Measurements from ENCODE around the gene STRIP2.

STRIP2 gene, protein sequence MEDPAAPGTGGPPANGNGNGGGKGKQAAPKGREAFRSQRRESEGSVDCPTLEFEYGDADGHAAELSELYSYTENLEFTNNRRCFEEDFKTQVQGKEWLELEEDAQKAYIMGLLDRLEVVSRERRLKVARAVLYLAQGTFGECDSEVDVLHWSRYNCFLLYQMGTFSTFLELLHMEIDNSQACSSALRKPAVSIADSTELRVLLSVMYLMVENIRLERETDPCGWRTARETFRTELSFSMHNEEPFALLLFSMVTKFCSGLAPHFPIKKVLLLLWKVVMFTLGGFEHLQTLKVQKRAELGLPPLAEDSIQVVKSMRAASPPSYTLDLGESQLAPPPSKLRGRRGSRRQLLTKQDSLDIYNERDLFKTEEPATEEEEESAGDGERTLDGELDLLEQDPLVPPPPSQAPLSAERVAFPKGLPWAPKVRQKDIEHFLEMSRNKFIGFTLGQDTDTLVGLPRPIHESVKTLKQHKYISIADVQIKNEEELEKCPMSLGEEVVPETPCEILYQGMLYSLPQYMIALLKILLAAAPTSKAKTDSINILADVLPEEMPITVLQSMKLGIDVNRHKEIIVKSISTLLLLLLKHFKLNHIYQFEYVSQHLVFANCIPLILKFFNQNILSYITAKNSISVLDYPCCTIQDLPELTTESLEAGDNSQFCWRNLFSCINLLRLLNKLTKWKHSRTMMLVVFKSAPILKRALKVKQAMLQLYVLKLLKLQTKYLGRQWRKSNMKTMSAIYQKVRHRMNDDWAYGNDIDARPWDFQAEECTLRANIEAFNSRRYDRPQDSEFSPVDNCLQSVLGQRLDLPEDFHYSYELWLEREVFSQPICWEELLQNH

DNA sequence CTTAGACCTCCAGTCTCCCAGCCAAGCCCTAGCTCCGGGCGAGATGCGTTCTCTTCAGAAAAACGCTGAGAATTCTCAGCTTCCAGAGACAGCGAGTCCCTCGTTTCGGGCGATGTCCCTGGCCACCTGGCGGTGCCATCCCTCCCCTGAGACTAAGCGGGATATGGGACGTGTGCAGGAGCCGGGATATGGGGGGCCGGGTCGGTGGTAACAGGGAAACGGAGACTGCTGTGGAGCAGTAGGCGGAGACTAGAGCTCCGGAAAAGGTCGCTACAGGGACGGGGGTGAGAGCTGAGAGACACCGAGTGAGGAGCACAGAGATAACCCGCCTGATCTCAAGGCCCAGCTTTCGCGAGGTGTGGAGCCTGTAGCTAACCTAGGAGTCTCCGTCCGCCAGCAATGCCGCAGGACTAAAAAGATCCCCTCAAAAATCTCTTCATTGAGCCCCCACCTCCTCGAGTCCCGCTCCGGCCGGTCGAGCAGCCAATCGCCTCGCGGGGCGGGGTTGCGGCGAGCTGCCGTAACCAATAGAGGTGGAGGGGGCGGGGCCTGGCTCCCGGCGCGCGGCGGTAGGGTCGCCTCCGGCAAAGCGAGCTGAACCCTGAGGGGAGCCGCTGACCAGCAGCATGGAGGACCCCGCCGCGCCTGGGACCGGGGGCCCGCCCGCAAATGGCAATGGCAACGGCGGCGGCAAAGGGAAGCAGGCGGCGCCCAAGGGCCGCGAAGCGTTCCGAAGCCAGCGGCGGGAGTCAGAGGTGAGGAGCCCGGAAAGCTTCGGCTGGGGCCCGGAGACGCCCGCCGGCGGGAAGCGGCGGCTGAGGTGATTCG, at the start of gene STRIP2:
Gene STRIP2 (plus strand): TSS at position 586 of the 828 bp plus-strand sequence. CDS start 41 bp downstream, at position 627.
- DNase-seq (ENCODE audit: low read depth) = peak; percentile 55
- peak within 1 kb of the TSS; percentile 77 for H3K4me3 ChIP-seq (ENCODE audit: control insufficient read depth, low read depth, low read length)
- TF ChIP-seq, protein P1, sequence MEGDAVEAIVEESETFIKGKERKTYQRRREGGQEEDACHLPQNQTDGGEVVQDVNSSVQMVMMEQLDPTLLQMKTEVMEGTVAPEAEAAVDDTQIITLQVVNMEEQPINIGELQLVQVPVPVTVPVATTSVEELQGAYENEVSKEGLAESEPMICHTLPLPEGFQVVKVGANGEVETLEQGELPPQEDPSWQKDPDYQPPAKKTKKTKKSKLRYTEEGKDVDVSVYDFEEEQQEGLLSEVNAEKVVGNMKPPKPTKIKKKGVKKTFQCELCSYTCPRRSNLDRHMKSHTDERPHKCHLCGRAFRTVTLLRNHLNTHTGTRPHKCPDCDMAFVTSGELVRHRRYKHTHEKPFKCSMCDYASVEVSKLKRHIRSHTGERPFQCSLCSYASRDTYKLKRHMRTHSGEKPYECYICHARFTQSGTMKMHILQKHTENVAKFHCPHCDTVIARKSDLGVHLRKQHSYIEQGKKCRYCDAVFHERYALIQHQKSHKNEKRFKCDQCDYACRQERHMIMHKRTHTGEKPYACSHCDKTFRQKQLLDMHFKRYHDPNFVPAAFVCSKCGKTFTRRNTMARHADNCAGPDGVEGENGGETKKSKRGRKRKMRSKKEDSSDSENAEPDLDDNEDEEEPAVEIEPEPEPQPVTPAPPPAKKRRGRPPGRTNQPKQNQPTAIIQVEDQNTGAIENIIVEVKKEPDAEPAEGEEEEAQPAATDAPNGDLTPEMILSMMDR (conservative IDR thresholded peaks at IDR 0.05; ENCODE audit: control insufficient read depth, insufficient read depth, low read depth, low read length) = no peak

DNA sequence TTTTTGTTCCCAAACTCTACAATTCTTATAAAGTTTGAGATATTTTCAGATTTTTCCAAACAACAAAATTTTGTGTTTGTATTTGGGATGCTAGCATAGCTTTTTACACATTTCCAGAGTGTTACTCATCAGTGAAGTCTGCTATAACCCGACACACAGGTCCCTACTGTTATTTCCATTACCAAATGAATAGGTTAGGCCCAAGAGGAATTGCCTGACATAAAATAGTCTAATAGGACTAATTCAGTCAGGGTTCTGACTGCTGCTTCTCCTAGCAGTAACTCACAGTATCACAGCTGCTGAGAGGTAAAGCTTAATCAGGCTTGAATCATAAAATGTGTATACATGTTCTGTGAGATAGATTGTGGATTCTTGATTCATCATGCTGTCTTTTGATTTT, 49.1 kb upstream of the STRIP2 start:
- H3K4me3 ChIP-seq (ENCODE audit: control insufficient read depth, low read depth, low read length) = no peak overlapping the region
- no peak for DNase-seq (ENCODE audit: low read depth)
- TF ChIP-seq, protein P1 (conservative IDR thresholded peaks at IDR 0.05; ENCODE audit: control insufficient read depth, insufficient read depth, low read depth, low read length) = no peak

DNA sequence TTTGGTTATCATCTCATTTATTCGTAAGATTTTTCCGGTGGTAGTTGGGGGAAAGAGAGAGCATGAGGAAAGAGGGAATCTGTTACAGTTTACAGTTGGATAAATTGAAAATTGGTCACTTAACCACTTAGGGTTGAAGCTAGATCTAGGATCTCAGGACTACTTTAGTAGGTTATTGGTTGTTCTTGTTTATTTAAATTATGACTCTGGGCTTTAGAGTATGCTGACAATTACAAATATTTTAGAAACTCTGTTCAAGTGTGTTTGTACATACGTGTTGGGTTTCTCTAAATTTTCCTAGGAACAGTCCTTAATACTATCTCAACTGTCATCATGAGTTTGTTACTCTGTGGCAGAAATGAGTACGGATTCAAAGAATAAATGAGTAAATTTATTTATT, 48.6 kb upstream of the STRIP2 start:
- no peak for DNase-seq (ENCODE audit: low read depth)
- H3K4me3 ChIP-seq (ENCODE audit: control insufficient read depth, low read depth, low read length) = no peak overlapping the region
- TF ChIP-seq, protein P1 (conservative IDR thresholded peaks at IDR 0.05; ENCODE audit: control insufficient read depth, insufficient read depth, low read depth, low read length) = no peak

DNA sequence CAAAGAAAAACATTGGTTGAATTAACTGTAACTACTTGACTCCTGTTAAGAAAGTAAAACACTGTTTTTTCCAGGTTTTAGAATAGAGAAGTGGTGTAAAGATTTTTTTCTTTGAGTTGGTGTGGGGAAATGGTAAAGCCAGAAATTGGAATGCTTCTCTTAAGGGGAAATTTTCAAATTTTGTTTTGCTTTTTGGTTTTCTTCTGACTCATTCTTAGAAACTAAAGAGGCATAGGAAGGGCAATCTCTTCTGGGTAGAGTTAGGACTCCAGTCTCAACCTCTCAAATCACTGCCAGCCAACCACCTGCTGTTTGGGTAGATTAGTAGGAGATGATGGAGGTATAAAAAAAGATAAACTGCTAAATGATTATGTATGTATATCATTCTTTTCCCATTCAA, 47.7 kb upstream of the STRIP2 start:
- TF ChIP-seq, protein P1 (conservative IDR thresholded peaks at IDR 0.05; ENCODE audit: control insufficient read depth, insufficient read depth, low read depth, low read length) = no peak
- H3K4me3 ChIP-seq (ENCODE audit: control insufficient read depth, low read depth, low read length) = no peak overlapping the region
- DNase-seq (ENCODE audit: low read depth) = no peak

DNA sequence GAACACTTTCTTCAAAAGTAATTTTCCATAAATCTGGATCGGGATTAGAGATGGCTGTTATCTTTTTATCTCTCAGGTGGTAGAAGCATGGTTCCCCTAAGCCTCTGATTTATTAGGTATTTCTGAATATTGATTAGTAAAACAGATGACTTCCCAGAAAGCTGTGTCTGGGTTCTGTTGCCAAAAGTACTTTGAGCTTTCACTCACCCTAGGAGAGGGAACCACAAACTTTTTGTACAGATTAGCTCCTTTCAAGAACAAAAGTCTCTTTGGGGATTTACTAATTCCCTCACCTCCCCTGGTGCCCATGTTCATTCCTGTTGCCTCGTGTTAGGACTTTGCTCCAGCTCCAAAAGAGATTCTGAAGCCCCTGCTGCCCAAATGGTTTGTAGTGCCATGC, 46.7 kb upstream of the STRIP2 start:
- DNase-seq (ENCODE audit: low read depth) = no peak
- no peak overlapping the region for H3K4me3 ChIP-seq (ENCODE audit: control insufficient read depth, low read depth, low read length)
- TF ChIP-seq, protein P1 (conservative IDR thresholded peaks at IDR 0.05; ENCODE audit: control insufficient read depth, insufficient read depth, low read depth, low read length) = no peak
